ENCODE data around the gene CUX1.
"Not testable (repeated sequence)": the region's sequence is repeated elsewhere in the genome, so short reads cannot be mapped to it uniquely, and the experiment has no call there.

The CUX1 gene

DNA sequence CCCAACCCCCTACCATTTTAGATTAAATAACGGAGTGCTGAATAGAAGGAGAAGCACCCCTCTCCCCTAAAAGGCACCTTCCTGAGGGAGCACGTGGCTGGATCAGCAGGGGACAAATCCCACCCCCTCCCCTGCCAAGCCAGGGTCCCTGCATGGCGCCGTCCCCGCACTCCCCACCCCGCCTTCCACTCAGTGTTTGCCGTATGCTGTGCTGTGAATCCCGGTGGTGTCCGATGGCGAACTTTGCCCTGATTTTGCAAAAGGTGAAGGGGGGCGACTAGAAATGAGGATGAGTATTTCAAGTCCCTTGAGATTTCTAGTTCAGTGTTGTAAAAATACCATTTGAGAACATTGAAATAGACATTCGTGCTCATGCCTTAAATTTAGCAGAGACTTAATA is 385.8 kb downstream of the CUX1 start:
- DNase-seq: no peak

GRCh38 chr7:102204212-102204611 is 386.8 kb downstream of the CUX1 start:
- no peak for DNase-seq

DNA sequence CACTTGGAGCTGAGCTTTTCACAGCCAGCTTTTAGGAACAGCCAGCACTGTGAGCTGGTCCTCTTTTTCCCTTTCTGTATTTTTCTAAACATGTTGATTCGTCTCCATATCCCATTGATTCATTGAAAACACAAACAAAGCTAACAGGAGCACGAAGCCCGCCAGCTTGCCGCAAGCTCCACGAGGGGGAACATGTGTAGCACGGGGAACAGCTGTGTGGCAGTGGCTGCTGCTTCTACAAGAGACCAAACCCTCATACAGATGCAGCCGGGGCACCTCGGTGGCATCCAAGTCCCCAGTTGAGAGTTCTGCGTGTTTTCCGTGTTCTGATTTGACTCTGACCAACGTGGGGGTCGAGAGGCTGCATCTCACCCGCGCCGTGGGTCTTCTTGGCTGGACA is 388.5 kb downstream of the CUX1 start:
- no peak for DNase-seq

DNA sequence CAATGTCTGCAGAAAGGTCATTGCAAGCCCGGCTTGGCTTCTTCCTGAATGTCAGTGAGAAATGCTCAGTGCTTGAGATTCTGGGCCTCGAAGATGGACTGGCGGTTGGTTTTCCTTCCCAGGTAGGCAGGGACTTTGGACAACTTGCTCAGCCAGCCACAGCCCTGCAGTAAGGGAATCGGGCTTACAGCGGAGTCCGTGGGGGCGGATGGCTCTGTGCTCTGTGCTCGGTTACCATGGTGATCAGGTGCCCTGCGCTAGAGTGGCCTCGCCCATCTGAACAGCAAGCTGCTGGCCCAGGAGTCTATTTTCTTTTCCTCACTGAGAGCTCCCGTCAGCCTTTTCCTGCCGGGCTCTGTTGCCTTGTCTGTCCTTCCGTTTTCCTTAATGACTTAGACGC is 391.4 kb downstream of the CUX1 start:
- no peak for DNase-seq

GRCh38 chr7:102210787-102211186 is 393.4 kb downstream of the CUX1 start:
- DNase-seq: no peak

GRCh38 chr7:102211590-102212550 is 394.4 kb downstream of the CUX1 start:
- DNase-seq: no peak

GRCh38 chr7:102214477-102215072 is 397.1 kb downstream of the CUX1 start:
- DNase-seq: no peak

DNA sequence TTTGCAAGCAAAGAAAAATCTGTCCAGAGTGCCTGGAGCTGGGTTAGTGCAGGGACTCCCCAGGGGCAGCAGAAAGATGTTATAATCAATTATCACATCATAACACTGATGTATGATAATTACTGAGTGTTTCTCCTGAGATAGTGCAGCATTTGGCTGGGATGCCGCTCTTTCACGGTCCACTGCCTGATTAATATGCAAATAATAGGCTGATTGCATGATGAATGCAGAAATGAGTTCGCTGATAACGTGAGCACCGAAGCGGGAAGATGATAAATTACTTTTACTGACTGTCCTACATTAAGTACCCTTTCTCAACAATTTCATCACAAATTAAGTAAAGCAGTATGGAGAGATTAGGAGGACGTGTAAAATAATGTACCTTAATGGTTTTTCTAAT is 397.8 kb downstream of the CUX1 start:
- no peak for DNase-seq

DNA sequence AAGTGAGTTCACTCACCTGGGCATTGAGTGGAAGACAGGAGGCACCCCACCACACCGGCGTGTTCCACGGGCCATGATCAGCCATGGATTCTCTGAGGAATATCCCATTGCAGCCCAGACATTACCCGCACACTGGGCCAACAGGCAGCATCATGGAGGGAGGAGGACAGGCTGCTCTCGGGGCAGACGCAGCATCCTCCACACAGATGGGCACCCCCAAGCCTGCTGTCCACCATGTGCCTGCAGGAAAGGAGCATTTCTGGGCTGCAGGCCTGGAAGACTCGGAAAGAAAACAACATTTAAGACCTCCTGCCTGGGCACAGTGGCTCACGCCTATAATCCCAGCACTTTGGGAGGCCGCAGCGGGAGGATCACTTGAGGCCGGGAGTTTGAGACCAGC is 398.3 kb downstream of the CUX1 start:
- no peak for DNase-seq

- DNase-seq: no peak
Observed at GRCh38 chr7:102216573-102217314, 399.3 kb downstream of the CUX1 start.

- DNase-seq: no peak
Observed at GRCh38 chr7:102220229-102220850, 402.9 kb downstream of the CUX1 start.

- DNase-seq: no peak
Observed at GRCh38 chr7:102220960-102221800, 403.8 kb downstream of the CUX1 start.

- DNase-seq: no peak
Observed at GRCh38 chr7:102221961-102222360, 404.5 kb downstream of the CUX1 start.

DNA sequence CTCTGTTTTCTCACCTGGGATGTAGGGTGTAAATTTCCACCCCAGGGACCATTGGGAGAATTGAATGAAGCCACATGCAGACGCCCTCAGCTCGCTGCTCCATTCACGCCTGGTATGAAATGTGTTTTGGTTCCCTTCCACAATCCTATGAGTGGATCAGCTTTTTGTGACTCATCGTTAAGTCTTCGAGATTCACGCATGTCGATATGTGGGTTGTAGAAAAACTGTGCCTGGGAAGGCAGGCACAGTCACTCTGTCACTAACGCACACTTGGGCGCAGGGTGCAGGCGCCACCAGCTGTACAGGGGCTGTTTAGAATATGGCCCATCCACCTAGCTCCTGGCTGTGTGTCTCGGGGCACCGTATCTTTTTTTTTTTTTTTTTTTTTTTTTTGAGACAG is 405.0 kb downstream of the CUX1 start:
- DNase-seq: no peak

- DNase-seq: no peak
Observed at GRCh38 chr7:102223184-102223583, 405.8 kb downstream of the CUX1 start.

DNA sequence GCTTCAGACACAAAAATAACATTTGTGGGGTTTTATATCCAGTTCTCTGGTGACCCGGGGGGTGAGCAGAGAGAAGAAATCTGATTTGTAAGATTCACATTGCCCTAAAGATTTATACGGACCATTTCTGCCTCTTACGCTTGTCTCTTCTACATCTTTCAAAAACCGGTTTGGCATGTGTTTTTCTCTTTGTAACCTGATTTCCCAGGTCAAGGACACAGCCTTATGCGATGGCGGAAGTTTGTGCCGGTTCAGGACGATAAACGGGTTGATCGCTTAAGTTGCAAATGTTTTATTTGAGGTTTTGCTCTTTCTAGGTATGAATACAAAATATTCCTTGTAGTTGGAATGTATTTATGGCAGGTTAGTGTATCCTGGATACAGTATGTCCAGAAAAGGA is 407.6 kb downstream of the CUX1 start:
- DNase-seq: no peak

GRCh38 chr7:102227371-102227770 is 409.9 kb downstream of the CUX1 start:
- no peak for DNase-seq

DNA sequence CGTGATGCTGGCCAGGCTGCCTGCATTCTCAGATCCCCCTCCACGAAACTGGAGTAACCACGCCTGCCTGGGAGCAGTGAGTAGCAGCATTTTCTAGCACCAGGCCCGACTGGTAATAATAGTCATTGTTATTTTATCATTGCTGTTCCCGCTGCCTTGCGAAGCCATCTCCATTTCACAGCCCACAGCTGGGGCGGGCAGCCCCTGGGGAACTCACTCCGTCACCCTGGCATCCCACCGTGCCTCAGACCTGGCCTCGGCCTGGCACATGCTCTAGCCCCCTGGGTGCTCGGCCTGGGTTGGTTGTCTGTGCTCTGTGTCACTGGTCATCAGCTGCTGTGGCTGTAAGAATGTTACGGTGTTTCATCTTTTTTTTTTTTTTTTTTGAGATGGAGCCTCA is 411.5 kb downstream of the CUX1 start:
- DNase-seq: no peak

- DNase-seq: not testable (repeated sequence)
Observed at GRCh38 chr7:102230162-102230561, 412.7 kb downstream of the CUX1 start.

DNA sequence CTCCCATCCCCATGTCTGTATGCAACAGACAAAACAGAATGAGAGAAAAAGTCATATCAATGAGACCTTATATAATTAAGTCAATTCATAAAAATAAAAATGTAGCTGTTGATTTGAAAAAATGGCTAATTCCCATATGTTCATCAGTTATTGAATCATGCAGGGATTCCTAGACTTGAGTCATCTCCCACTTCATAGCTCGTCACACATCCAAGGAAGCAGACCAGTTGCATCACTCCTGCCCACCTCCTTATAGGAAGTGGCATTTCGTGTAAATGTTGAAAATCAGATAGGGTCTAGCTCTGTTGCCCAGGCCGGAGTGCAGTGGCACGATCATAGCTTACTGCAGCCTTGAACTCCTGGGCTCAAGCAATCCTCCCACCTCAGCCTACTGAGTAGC is 413.2 kb downstream of the CUX1 start:
- DNase-seq: no peak

DNA sequence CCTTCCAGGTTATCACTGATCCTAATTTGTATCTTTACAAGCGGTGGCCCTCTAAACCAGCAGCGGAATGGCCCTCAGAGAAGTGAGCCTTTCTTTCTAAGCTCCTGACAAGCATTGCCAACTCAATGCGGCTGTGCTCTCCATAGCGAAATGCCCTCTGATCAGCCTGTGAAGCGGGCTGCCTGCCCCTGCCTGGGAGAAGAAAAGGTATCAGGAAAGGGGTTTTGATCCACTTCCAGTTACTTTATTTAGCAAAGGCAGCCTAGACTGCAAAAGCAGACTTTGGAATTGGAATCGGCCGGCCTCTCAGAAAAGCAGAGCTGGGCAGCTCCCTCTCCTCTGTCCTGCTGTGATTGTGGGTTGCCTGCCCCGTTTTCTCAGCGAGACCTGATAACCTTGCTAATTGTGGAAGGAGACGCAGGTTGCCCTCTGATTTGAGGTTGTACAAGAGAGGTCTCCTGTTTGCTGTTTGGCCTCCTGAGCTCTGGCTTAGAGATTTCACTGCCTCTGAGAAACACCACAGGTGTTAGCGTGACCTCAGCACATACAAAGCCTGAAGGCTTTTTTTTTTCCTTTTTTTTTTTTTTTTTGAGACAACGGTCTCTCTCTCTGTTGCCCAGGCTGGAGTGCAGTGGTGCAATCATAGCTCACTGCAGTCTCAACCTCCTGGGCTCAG is 415.3 kb downstream of the CUX1 start:
- no peak for DNase-seq

GRCh38 chr7:102234131-102234530 is 416.7 kb downstream of the CUX1 start:
- no peak for DNase-seq

Measured in SHP77 treated with DMSO at 0.1 percent for 48 hours (cell line).